GM18867 (cell line): ENCODE measurements around the gene ARHGAP22.

Experiments used
- ATAC-seq: cut with Tn5 transposase; IDR thresholded peaks from one replicate; pipeline ENCODE4 v1.9.1; 2021; ENCODE audit warnings: mild to moderate bottlenecking, moderate library complexity; ENCODE audit not compliant: unreplicated experiment

ARHGAP22 gene

GRCh38 chr10:48535416-48536155, 69.3 kb downstream of the ARHGAP22 start:
- ATAC-seq: no peak

GRCh38 chr10:48533951-48534720, 70.7 kb downstream of the ARHGAP22 start:
- ATAC-seq: no peak

- ATAC-seq: no peak
Observed at GRCh38 chr10:48533540-48533939, 71.3 kb downstream of the ARHGAP22 start.

- no peak for ATAC-seq
Observed at GRCh38 chr10:48531486-48531885, 73.4 kb downstream of the ARHGAP22 start.

GRCh38 chr10:48529331-48529730, 75.5 kb downstream of the ARHGAP22 start:
- no peak for ATAC-seq

- no peak for ATAC-seq
Observed at GRCh38 chr10:48527756-48528155, 77.1 kb downstream of the ARHGAP22 start.

GRCh38 chr10:48526846-48527505, 77.9 kb downstream of the ARHGAP22 start:
- no peak for ATAC-seq

GRCh38 chr10:48526011-48526821, 78.7 kb downstream of the ARHGAP22 start:
- ATAC-seq: no peak

- ATAC-seq: no peak
Observed at GRCh38 chr10:48525113-48525512, 79.8 kb downstream of the ARHGAP22 start.

- ATAC-seq: no peak
Observed at GRCh38 chr10:48523820-48524758, 80.8 kb downstream of the ARHGAP22 start.

- no peak for ATAC-seq
Observed at GRCh38 chr10:48523212-48523819, 81.6 kb downstream of the ARHGAP22 start.

- no peak for ATAC-seq
Observed at GRCh38 chr10:48522011-48522765, 82.7 kb downstream of the ARHGAP22 start.

GRCh38 chr10:48520594-48520993, 84.3 kb downstream of the ARHGAP22 start:
- no peak for ATAC-seq

- ATAC-seq: no peak
Observed at GRCh38 chr10:48520184-48520506, 84.7 kb downstream of the ARHGAP22 start.

GRCh38 chr10:48519481-48520183, 85.2 kb downstream of the ARHGAP22 start:
- ATAC-seq: no peak

GRCh38 chr10:48518986-48519385, 85.9 kb downstream of the ARHGAP22 start:
- ATAC-seq: no peak

GRCh38 chr10:48517911-48518811, 86.7 kb downstream of the ARHGAP22 start:
- ATAC-seq: no peak
